ENCODE results near the gene KDM6A.

KDM6A gene

DNA sequence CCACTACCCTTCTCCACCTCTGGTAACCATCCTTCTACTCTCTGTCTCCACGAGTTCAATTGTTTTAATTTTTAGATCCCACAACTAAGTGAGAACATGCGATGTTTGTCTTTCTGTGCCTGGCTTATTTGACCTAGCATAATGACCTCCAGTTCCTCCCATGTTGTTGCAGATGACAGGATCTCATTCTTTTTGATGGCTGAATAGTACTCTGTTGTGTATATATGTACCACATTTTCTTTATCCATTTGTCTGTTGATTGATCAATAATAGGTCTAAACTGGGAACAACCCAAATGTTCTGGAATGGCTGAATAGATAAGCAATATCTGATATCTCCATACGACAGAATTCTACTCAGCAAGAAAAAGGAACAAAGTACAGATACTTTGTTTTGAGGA lies 260.5 kb downstream of the KDM6A start:
- TF ChIP-seq GATA2 (IDR thresholded peaks at IDR 0.05; ENCODE audit: low read depth, low read length) = no peak
- no peak for TF ChIP-seq GATA3 (IDR thresholded peaks at IDR 0.05; ENCODE audit: low read depth, low read length)

GRCh38 chrX:45134315-45134731 lies 261.3 kb downstream of the KDM6A start:
- no peak for TF ChIP-seq GATA2 (IDR thresholded peaks at IDR 0.05; ENCODE audit: low read depth, low read length)

GRCh38 chrX:45134775-45135174 lies 261.8 kb downstream of the KDM6A start:
- TF ChIP-seq GATA2 (IDR thresholded peaks at IDR 0.05; ENCODE audit: low read depth, low read length) (no peak), GATA3 (IDR thresholded peaks at IDR 0.05; ENCODE audit: low read depth, low read length) (no peak)

GRCh38 chrX:45137531-45137930 lies 264.5 kb downstream of the KDM6A start:
- no peak for TF ChIP-seq GATA3 (IDR thresholded peaks at IDR 0.05; ENCODE audit: low read depth, low read length)
- TF ChIP-seq GATA2 (IDR thresholded peaks at IDR 0.05; ENCODE audit: low read depth, low read length) = no peak

- TF ChIP-seq GATA3 (IDR thresholded peaks at IDR 0.05; ENCODE audit: low read depth, low read length) (no peak), GATA2 (IDR thresholded peaks at IDR 0.05; ENCODE audit: low read depth, low read length) (no peak)
Measured at GRCh38 chrX:45138525-45138924, 265.5 kb downstream of the KDM6A start.

GRCh38 chrX:45140812-45141211 lies 267.8 kb downstream of the KDM6A start:
- TF ChIP-seq GATA2 (IDR thresholded peaks at IDR 0.05; ENCODE audit: low read depth, low read length) (no peak), GATA3 (IDR thresholded peaks at IDR 0.05; ENCODE audit: low read depth, low read length) (no peak)

- TF ChIP-seq GATA3 (IDR thresholded peaks at IDR 0.05; ENCODE audit: low read depth, low read length) (no peak), GATA2 (IDR thresholded peaks at IDR 0.05; ENCODE audit: low read depth, low read length) (no peak)
Measured at GRCh38 chrX:45142185-45142584, 269.2 kb downstream of the KDM6A start.

DNA sequence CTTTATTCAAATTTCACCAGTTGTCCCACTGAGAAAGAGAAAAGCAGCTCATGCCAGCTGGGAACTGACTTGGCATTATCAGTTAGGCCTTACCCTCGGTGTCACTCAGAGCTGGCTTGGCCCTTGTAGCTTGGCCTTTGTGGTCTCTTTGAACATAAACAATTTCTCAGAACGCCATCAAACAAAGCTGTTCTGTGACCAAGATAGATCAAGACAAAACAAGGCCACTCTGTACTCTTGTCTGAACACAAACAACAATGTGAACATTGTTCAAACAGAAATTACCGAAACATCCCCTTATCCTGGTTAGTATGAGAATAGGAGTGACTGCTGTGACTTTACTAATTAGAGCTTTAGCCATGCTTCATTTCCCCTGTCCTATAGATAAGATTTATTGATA lies 270.5 kb downstream of the KDM6A start:
- TF ChIP-seq GATA3 (IDR thresholded peaks at IDR 0.05; ENCODE audit: low read depth, low read length) = no peak

GRCh38 chrX:45145492-45146215 lies 272.7 kb downstream of the KDM6A start:
- TF ChIP-seq GATA2 (IDR thresholded peaks at IDR 0.05; ENCODE audit: low read depth, low read length) = no peak

DNA sequence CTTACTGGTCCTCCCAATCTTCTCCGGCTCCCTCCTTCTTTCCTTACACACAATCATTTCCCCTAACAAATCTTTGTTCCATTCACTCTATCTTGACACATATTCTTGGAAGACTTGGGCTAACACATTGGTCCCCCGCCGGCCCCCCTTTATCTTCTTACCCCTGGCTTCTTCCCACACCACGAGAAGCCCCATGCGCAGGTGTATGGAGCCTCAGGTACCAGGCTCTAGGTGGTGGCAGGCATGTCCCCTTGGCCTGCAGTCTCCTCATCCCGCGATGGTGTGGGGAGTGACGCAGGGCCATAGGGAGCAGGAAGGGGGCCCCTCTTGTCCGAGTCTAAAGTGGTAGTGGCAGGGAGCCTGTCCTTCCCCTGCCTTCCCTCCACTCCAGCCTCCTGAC lies 277.8 kb downstream of the KDM6A start:
- TF ChIP-seq GATA3 (IDR thresholded peaks at IDR 0.05; ENCODE audit: low read depth, low read length) = no peak

GRCh38 chrX:45154033-45154360 lies 281.0 kb downstream of the KDM6A start:
- TF ChIP-seq GATA2 (IDR thresholded peaks at IDR 0.05; ENCODE audit: low read depth, low read length) (no peak), GATA3 (IDR thresholded peaks at IDR 0.05; ENCODE audit: low read depth, low read length) (no peak)

GRCh38 chrX:45154462-45154861 lies 281.5 kb downstream of the KDM6A start:
- TF ChIP-seq GATA3 (IDR thresholded peaks at IDR 0.05; ENCODE audit: low read depth, low read length) = no peak
- no peak for TF ChIP-seq GATA2 (IDR thresholded peaks at IDR 0.05; ENCODE audit: low read depth, low read length)

- no peak for TF ChIP-seq GATA2 (IDR thresholded peaks at IDR 0.05; ENCODE audit: low read depth, low read length)
- TF ChIP-seq GATA3 (IDR thresholded peaks at IDR 0.05; ENCODE audit: low read depth, low read length) = no peak
Measured at GRCh38 chrX:45157647-45158046, 284.7 kb downstream of the KDM6A start.

All from SH-SY5Y (cell line).